ENCODE data around the gene MTG2.

DNA sequence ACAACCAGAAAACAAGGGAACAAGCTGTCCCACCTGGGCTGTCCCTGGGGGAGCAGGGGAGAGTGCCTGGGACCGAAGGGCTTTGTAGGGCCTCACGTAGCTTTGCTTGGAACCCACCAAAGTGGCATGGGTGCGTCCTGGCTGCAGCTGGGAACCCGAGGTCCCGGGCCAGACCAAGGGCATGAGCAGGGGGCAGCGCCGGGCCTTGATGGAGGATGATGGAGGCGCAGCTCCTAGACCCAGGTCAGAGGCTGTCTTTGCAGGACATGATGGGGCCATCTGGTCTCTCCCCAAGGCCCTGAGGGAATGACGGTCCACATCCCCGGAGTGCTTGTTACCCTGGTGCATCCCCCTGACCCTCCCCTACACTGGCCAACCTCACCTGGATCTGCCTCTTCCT lies 47.9 kb downstream of the MTG2 start:
- TF ChIP-seq POLR2A (IDR thresholded peaks at IDR 0.05), result no peak
- no peak for TF ChIP-seq CTCF (IDR thresholded peaks at IDR 0.05)
